Breast epithelium (tissue), 3 donors: ENCODE data around the gene PLEKHM3.

Source experiments
- POLR2A ChIP-seq: fragments of 450-650 bp; IDR thresholded peaks from one replicate; pipeline ENCODE4 v1.6.1; 2016; ENCODE audit warnings: antibody characterized with exemption, mild to moderate bottlenecking, moderate library complexity
- TF ChIP-seq, protein P1 (sequence below), 3 donors: fragments of 450-650 bp; IDR thresholded peaks; one replicate each; pipeline ENCODE4 v1.5.1; 2016 to 2017; ENCODE audit warnings: antibody characterized with exemption in 3 of 3, mild to moderate bottlenecking in 3 of 3, moderate library complexity in 3 of 3

- TF ChIP-seq POLR2A: no peak
- TF ChIP-seq, protein P1, sequence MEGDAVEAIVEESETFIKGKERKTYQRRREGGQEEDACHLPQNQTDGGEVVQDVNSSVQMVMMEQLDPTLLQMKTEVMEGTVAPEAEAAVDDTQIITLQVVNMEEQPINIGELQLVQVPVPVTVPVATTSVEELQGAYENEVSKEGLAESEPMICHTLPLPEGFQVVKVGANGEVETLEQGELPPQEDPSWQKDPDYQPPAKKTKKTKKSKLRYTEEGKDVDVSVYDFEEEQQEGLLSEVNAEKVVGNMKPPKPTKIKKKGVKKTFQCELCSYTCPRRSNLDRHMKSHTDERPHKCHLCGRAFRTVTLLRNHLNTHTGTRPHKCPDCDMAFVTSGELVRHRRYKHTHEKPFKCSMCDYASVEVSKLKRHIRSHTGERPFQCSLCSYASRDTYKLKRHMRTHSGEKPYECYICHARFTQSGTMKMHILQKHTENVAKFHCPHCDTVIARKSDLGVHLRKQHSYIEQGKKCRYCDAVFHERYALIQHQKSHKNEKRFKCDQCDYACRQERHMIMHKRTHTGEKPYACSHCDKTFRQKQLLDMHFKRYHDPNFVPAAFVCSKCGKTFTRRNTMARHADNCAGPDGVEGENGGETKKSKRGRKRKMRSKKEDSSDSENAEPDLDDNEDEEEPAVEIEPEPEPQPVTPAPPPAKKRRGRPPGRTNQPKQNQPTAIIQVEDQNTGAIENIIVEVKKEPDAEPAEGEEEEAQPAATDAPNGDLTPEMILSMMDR (IDR thresholded peaks at IDR 0.05): no peak
Observed at GRCh38 chr2:207974216-207974605, 51.1 kb downstream of the PLEKHM3 start.
